Choroid plexus epithelial cell (primary cell): Measurements from ENCODE around the gene TREML2.

Experiments used
- DNase-seq: peaks from one replicate; pipeline ENCODE4 v3.0.0-alpha.2; 2010; ENCODE audit warnings: low read depth
- H3K4me3 ChIP-seq: 2 replicates; pipeline ENCODE4 v1.5.1; 2011; ENCODE audit warnings: low read depth, mild to moderate bottlenecking, control low read depth, low read length, moderate library complexity
- TF ChIP-seq, protein P1 (sequence below): conservative IDR thresholded peaks from 2 replicates; pipeline ENCODE4 v1.5.1; 2011; ENCODE audit warnings: low read depth, mild to moderate bottlenecking, control low read depth, inconsistent platforms, low read length, moderate library complexity

TREML2 gene

GRCh38 chr6:41236276-41236675 is 35.3 kb upstream of the TREML2 start:
- TF ChIP-seq, protein P1, sequence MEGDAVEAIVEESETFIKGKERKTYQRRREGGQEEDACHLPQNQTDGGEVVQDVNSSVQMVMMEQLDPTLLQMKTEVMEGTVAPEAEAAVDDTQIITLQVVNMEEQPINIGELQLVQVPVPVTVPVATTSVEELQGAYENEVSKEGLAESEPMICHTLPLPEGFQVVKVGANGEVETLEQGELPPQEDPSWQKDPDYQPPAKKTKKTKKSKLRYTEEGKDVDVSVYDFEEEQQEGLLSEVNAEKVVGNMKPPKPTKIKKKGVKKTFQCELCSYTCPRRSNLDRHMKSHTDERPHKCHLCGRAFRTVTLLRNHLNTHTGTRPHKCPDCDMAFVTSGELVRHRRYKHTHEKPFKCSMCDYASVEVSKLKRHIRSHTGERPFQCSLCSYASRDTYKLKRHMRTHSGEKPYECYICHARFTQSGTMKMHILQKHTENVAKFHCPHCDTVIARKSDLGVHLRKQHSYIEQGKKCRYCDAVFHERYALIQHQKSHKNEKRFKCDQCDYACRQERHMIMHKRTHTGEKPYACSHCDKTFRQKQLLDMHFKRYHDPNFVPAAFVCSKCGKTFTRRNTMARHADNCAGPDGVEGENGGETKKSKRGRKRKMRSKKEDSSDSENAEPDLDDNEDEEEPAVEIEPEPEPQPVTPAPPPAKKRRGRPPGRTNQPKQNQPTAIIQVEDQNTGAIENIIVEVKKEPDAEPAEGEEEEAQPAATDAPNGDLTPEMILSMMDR = no peak
- no peak overlapping the region for H3K4me3 ChIP-seq
- DNase-seq = no peak

DNA sequence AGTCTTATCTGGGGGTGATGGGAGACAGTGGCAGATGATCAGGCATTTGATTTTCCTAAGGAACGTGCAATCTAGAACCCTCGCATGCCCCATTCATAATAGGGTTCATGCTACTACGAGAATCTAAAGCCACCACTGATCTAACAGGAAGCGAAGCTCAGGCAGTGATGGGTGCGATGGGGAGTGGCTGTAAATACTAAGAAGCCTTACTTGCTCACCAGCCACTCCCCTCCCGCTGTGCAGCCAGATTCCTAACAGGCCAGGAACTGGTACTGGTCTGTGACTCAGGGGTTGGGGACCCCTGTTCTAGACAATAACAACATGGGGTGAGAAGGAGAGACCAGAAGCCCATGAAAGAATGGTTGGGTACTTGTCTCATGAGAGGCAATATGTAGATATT is 31.7 kb upstream of the TREML2 start:
- peak; percentile 5 for DNase-seq

GRCh38 chr6:41231246-41231645 is 30.3 kb upstream of the TREML2 start:
- no peak for DNase-seq
- TF ChIP-seq, protein P1 = no peak
- no peak overlapping the region for H3K4me3 ChIP-seq

More for the DNA sequence above, 31.7 kb upstream of the TREML2 start:
- TF ChIP-seq, protein P1 = no peak
- no peak overlapping the region for H3K4me3 ChIP-seq

DNA sequence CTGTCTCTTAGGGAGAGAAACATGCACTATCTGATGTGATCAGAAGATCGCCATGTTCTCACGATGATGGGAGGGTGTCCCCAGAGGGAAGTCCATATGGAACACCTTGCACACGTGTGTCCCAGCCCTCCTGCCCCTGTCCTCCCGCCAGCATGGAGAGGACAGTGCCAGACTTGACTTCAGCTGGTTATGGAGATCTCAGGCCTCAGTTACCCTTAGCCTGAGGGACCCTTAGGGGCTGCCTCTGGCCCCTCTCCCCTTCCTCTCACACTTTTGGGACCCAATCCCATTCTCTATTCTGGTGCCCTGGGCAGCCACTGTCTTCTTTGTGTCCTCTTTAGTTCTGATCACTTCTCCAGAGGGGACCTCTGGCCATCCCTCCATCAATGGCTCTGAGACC is 28.8 kb upstream of the TREML2 start:
- TF ChIP-seq, protein P1 = no peak
- no peak overlapping the region for H3K4me3 ChIP-seq
- DNase-seq = no peak

DNA sequence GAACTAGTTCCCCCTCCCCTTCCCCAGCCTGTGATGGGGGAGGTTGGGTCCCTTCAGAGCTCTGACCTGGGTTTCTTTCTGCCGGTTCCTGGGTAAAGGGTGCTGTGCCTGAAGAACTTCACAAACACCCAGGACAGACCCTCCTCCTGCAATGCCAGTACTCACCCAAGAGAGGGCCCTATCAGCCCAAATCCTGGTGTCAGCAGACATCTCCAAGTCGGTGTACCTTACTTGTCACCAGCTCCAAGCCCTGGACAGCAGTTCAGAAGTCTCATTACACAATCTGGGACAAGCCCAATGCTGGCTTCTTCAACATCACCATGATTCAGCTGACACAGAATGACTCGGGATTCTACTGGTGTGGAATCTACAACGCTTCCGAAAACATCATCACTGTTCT is 27.7 kb upstream of the TREML2 start:
- TF ChIP-seq, protein P1 = peak; percentile 1
- DNase-seq = peak; percentile 4
- H3K4me3 ChIP-seq = no peak overlapping the region

DNA sequence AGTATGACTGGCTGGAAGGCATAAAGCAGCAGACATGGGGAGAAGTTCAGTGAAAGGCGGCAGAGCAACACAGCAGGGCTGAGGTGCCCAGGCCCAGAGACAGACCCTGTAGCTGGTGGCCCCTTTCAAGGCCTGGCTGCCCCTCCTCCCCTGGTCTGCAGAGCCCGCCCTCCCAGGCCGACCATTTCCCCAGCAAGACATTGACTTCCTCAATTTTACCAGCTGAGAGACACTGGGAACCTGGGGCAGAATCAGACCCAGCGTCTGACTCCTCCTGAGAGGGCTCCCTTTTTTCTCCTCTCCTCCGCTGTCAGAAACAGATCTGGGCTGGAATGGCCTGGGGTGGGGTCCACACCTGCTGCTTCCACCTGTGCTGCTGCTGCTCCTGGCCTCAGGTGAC is 27.1 kb upstream of the TREML2 start, which contains the start of gene TREML4:
TREML4 (plus strand) TSS at position 254 of the 400 bp plus-strand sequence; CDS start at position 333, 79 bp downstream.
- H3K4me3 ChIP-seq = no peak within 1 kb of the TSS
- TF ChIP-seq, protein P1 = no peak
- no peak for DNase-seq

DNA sequence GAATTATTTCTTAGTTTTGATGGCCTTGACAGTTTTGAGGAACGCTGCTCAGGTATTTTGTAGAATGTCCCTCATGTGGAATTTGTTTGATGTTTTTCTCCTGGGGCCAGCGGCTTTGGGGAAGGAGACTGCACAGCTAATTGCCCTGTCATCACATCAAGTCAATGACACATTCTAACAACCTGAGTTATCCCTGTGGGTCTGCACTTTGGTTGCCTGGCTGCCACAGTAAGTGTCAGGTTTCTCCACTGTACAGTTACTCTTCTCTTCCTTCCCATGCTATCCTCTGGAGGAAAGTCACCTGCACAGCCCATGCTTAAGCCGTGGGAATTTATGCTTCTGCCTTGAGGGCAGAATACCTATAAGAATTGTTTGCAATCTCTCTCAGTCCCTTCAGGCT is 25.8 kb upstream of the TREML2 start:
- H3K4me3 ChIP-seq = no peak overlapping the region
- no peak for DNase-seq
- TF ChIP-seq, protein P1 = no peak
